ENCODE results near the gene RAP1GAP2. TPM values are rescaled to one million over a fixed set of nuclear protein-coding genes. Genes with fewer than 3 reads are reported as not detected.
A peak's percentile ranks its signal among the peaks of the same experiment; 100 is the strongest.

The RAP1GAP2 gene
- total and polyA plus RNA-seq, 7 donors, result 4.8 to 14.7 (median 12.5) TPM

- intact Hi-C loops (cut with DNase I), result no loop called here
- no peak overlapping the region for H3K27ac ChIP-seq
- H3K9me3 ChIP-seq, result no peaks in the 10 kb centered on the region
- H3K4me3 ChIP-seq, result no peak overlapping the region
- no peaks in the 10 kb centered on the region for H3K4me1 ChIP-seq
- no peaks in the 10 kb centered on the region for H3K27me3 ChIP-seq
- WGBS, 2 donors, result 26 to 54% methylated on average over 15 of the region's 15 CpGs
- TF ChIP-seq EP300 (IDR thresholded peaks at IDR 0.05) (no peak), POLR2AphosphoS5 (IDR thresholded peaks at IDR 0.05) (no peak), CTCF (IDR thresholded peaks at IDR 0.05) (peak in 3 of 4 experiments; percentile 31 to 61 (median 36)), POLR2A (IDR thresholded peaks at IDR 0.05) (no peak)
- no peak for DNase-seq
- no peaks in the 10 kb centered on the region for H3K36me3 ChIP-seq
These were observed 133.8 kb downstream of the RAP1GAP2 start for GRCh38 chr17:2929881-2930533.

- Histone ChIP-seq H3K9me3 (no peaks in the 10 kb centered on the region), H3K4me1 (no peaks in the 10 kb centered on the region), H3K4me3 (no peak overlapping the region), H3K27me3 (no peaks in the 10 kb centered on the region), H3K36me3 (no peaks in the 10 kb centered on the region), H3K27ac (no peak overlapping the region)
- WGBS, 2 donors, result 80 to 88% methylated on average over 10 of the region's 10 CpGs
- intact Hi-C loops (cut with DNase I), result no loop called here
- DNase-seq, result no peak
- TF ChIP-seq POLR2AphosphoS5 (IDR thresholded peaks at IDR 0.05) (no peak), CTCF (IDR thresholded peaks at IDR 0.05) (no peak), POLR2A (IDR thresholded peaks at IDR 0.05) (no peak), EP300 (IDR thresholded peaks at IDR 0.05) (no peak)
These were observed 135.6 kb downstream of the RAP1GAP2 start for GRCh38 chr17:2931876-2932275.

- intact Hi-C loops (cut with DNase I), result no loop called here
These were observed 136.7 kb downstream of the RAP1GAP2 start for GRCh38 chr17:2932946-2933345.

GRCh38 chr17:2933606-2934005 lies 137.4 kb downstream of the RAP1GAP2 start:
- Histone ChIP-seq H3K27me3 (no peaks in the 10 kb centered on the region), H3K9me3 (no peaks in the 10 kb centered on the region), H3K4me3 (no peak overlapping the region), H3K36me3 (no peaks in the 10 kb centered on the region), H3K4me1 (no peaks in the 10 kb centered on the region), H3K27ac (no peak overlapping the region)
- no peak for TF ChIP-seq POLR2A (IDR thresholded peaks at IDR 0.05)
- TF ChIP-seq EP300 (IDR thresholded peaks at IDR 0.05), result no peak
- no peak for TF ChIP-seq CTCF (IDR thresholded peaks at IDR 0.05)
- TF ChIP-seq POLR2AphosphoS5 (IDR thresholded peaks at IDR 0.05), result no peak
- no peak for DNase-seq
- intact Hi-C loops (cut with DNase I), result no loop called here
- 96% methylated on average over 11 of the region's 11 CpGs for WGBS, 2 donors

More at GRCh38 chr17:2932946-2933345, 136.7 kb downstream of the RAP1GAP2 start:
- 82 to 88% methylated on average over 12 of the region's 12 CpGs for WGBS, 2 donors
- no peaks in the 10 kb centered on the region for H3K27me3 ChIP-seq
- no peaks in the 10 kb centered on the region for H3K36me3 ChIP-seq
- no peaks in the 10 kb centered on the region for H3K9me3 ChIP-seq
- no peak for TF ChIP-seq EP300 (IDR thresholded peaks at IDR 0.05)
- TF ChIP-seq POLR2A (IDR thresholded peaks at IDR 0.05), result no peak
- no peak for TF ChIP-seq CTCF (IDR thresholded peaks at IDR 0.05)
- no peak for TF ChIP-seq POLR2AphosphoS5 (IDR thresholded peaks at IDR 0.05)
- no peaks in the 10 kb centered on the region for H3K4me1 ChIP-seq
- DNase-seq, result no peak
- H3K27ac ChIP-seq, result no peak overlapping the region
- H3K4me3 ChIP-seq, result no peak overlapping the region

DNA sequence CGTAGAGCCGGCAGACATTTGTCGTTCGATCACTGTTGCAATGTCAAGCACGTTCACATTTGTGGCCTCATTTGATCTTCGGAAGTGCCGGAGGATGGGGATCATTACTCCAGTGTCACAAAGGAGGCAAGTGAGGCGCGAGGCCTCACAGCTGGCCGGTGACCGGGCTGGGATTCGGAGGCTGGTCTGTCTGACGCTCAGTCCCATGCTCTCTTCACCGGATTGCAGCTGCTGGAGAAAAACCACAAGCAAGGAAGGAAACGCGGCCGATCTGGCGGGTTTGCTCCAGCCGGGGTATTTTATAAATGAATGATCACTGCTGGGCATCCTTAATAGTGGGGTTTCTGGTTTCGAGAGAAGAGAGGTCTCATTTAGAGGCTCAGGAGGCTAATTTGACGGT lies 139.4 kb downstream of the RAP1GAP2 start:
- Histone ChIP-seq H3K27ac (no peak overlapping the region), H3K27me3 (no peaks in the 10 kb centered on the region), H3K36me3 (no peaks in the 10 kb centered on the region), H3K9me3 (no peaks in the 10 kb centered on the region), H3K4me1 (peaks cover 0 to 13% (median 12%) of the 10 kb centered on the region in 4 donors), H3K4me3 (no peak overlapping the region)
- TF ChIP-seq POLR2A (IDR thresholded peaks at IDR 0.05), result no peak
- TF ChIP-seq EP300 (IDR thresholded peaks at IDR 0.05), result no peak
- TF ChIP-seq POLR2AphosphoS5 (IDR thresholded peaks at IDR 0.05), result no peak
- TF ChIP-seq CTCF (IDR thresholded peaks at IDR 0.05), result no peak
- DNase-seq, result no peak
- 58 to 89% methylated on average over 21 of the region's 21 CpGs for WGBS, 2 donors
- intact Hi-C loops (cut with DNase I), result no loop called here

Data from sigmoid colon (tissue), 7 donors.